H1 (cell line): ENCODE results near the gene KCNK4.

Experiments
- BACH1 ChIP-seq: IDR thresholded peaks from 2 replicates; pipeline ENCODE4 v1.6.1; 2012; ENCODE audit warnings: low read length, improper control_type of control experiment
- CBX5 ChIP-seq: fragments of 300-800, 300-1000 bp; sonication (generic); IDR thresholded peaks from 2 replicates; pipeline ENCODE4 v1.7.1; 2016; ENCODE audit warnings: antibody characterized with exemption, low read length, low read depth
- CHD7 ChIP-seq: fragments of 300-600 bp; sonication (generic); IDR thresholded peaks from 2 replicates; pipeline ENCODE4 v1.7.1; 2012; ENCODE audit warnings: low read length, moderate library complexity, mild to moderate bottlenecking, inconsistent platforms; ENCODE audit not compliant: insufficient replicate concordance
- CTCF ChIP-seq, 3 experiments: IDR thresholded peaks; 1 replicate in 2 of 3; 2 replicates in 1 of 3; pipeline versions ENCODE4 v1.5.1 to v1.6.1; 2011; ENCODE audit warnings: low read length in 3 of 3, mild to moderate bottlenecking in 3 of 3, inconsistent platforms in 2 of 3, low read depth in 1 of 3, moderate library complexity in 1 of 3; ENCODE audit not compliant: insufficient read depth in 1 of 3; ENCODE audit errors: control extremely low read depth in 1 of 3
- EZH2 ChIP-seq: fragments of 200-600 bp; sonication (generic); IDR thresholded peaks from 2 replicates; pipeline ENCODE4 v1.7.1; 2012; ENCODE audit warnings: low read depth, mild to moderate bottlenecking, moderate library complexity, low read length, inconsistent platforms; ENCODE audit not compliant: severe bottlenecking
- GTF2F1 ChIP-seq: IDR thresholded peaks from 2 replicates; pipeline ENCODE4 v1.6.1; 2012; ENCODE audit warnings: low read depth, low read length, improper control_type of control experiment, borderline replicate concordance
- JUN ChIP-seq: IDR thresholded peaks from 2 replicates; pipeline ENCODE4 v1.6.1; 2011; ENCODE audit warnings: low read depth, mild to moderate bottlenecking, improper control_type of control experiment, low read length
- JUND ChIP-seq: IDR thresholded peaks from 2 replicates; pipeline ENCODE4 v1.6.1; 2011; ENCODE audit warnings: mild to moderate bottlenecking, improper control_type of control experiment, low read length
- NANOG ChIP-seq: IDR thresholded peaks from 2 replicates; pipeline ENCODE4 v1.6.1; 2011; ENCODE audit warnings: low read length, low read depth, mild to moderate bottlenecking, inconsistent platforms; ENCODE audit not compliant: insufficient read depth, poor library complexity, severe bottlenecking
- PHF8 ChIP-seq: fragments of 200-600 bp; sonication (generic); conservative IDR thresholded peaks from 2 replicates; pipeline ENCODE4 v1.7.1; 2012; ENCODE audit warnings: low read depth, mild to moderate bottlenecking, inconsistent platforms, low read length, moderate library complexity
- POU5F1 ChIP-seq: IDR thresholded peaks from 2 replicates; pipeline ENCODE4 v1.6.1; 2011; ENCODE audit warnings: low read depth, mild to moderate bottlenecking, low read length, moderate library complexity
- RNF2 ChIP-seq: fragments of 200-900, 300-1000 bp; sonication (generic); IDR thresholded peaks from 2 replicates; pipeline ENCODE4 v1.7.1; 2016; ENCODE audit warnings: borderline replicate concordance, low read depth, mild to moderate bottlenecking, antibody characterized with exemption, low read length; ENCODE audit not compliant: poor library complexity, severe bottlenecking; ENCODE audit errors: missing control alignments
- SIN3A ChIP-seq, 2 experiments: IDR thresholded peaks in 1 of 2; conservative IDR thresholded peaks in 1 of 2; 2 replicates each; pipeline ENCODE4 v1.6.1; 2011 to 2012; ENCODE audit warnings: low read length in 2 of 2, improper control_type of control experiment in 1 of 2, low read depth in 1 of 2, mild to moderate bottlenecking in 1 of 2

GRCh38 chr11:64304032-64304315 is 12.9 kb downstream of the KCNK4 start:
- TF ChIP-seq BACH1 (no peak), PHF8 (no peak), CTCF (IDR thresholded peaks at IDR 0.05; ENCODE audit: control extremely low read depth in 1 of 3, insufficient read depth in 1 of 3, low read depth in 1 of 3, low read length in 3 of 3) (no peak), RNF2 (no peak), GTF2F1 (no peak), EZH2 (no peak), SIN3A (conservative IDR thresholded peaks at IDR 0.05 in 1 of 2, IDR thresholded peaks at IDR 0.05 in 1 of 2; ENCODE audit: low read depth in 1 of 2, low read length in 2 of 2) (no peak), CBX5 (no peak), JUND (no peak), JUN (no peak), POU5F1 (no peak), NANOG (no peak), CHD7 (no peak)
